ENCODE results near the gene MED16.

Gene MED16

GRCh38 chr19:868458-869244, 24.3 kb downstream of the MED16 start:
- TF ChIP-seq CTCF (IDR thresholded peaks at IDR 0.05; ENCODE audit: low read depth, low read length): no peak
- no peak for DNase-seq (ENCODE audit: low read depth)
- no peak overlapping the region for H3K4me3 ChIP-seq (ENCODE audit: low read depth, low read length)

- TF ChIP-seq MYC (IDR thresholded peaks at IDR 0.05; ENCODE audit: low read depth, low read length) (no peak), MAX (IDR thresholded peaks at IDR 0.05; ENCODE audit: low read depth, low read length) (no peak), CTCF (IDR thresholded peaks at IDR 0.05; ENCODE audit: low read depth, low read length) (no peak), POLR2A (IDR thresholded peaks at IDR 0.05; ENCODE audit: extremely low read depth, insufficient read length) (no peak)
- DNase-seq (ENCODE audit: low read depth): no peak
- H3K4me3 ChIP-seq (ENCODE audit: low read depth, low read length): no peak overlapping the region
These were observed 25.0 kb downstream of the MED16 start for GRCh38 chr19:867855-868457.

GRCh38 chr19:867301-867793, 25.6 kb downstream of the MED16 start:
- TF ChIP-seq POLR2A (IDR thresholded peaks at IDR 0.05; ENCODE audit: extremely low read depth, insufficient read length) (no peak), MAX (IDR thresholded peaks at IDR 0.05; ENCODE audit: low read depth, low read length) (no peak)
- DNase-seq (ENCODE audit: low read depth): no peak
- H3K4me3 ChIP-seq (ENCODE audit: low read depth, low read length): no peak overlapping the region

- TF ChIP-seq MYC (IDR thresholded peaks at IDR 0.05; ENCODE audit: low read depth, low read length): no peak
- no peak for TF ChIP-seq POLR2A (IDR thresholded peaks at IDR 0.05; ENCODE audit: extremely low read depth, insufficient read length)
- no peak for TF ChIP-seq CTCF (IDR thresholded peaks at IDR 0.05; ENCODE audit: low read depth, low read length)
- DNase-seq (ENCODE audit: low read depth): no peak
- H3K4me3 ChIP-seq (ENCODE audit: low read depth, low read length): no peak overlapping the region
These were observed 26.2 kb downstream of the MED16 start for GRCh38 chr19:866769-867300.

GRCh38 chr19:863315-863620, 29.7 kb downstream of the MED16 start:
- H3K4me3 ChIP-seq (ENCODE audit: low read depth, low read length): no peak overlapping the region
- DNase-seq (ENCODE audit: low read depth): no peak
- no peak for TF ChIP-seq CTCF (IDR thresholded peaks at IDR 0.05; ENCODE audit: low read depth, low read length)
- no peak for TF ChIP-seq POLR2A (IDR thresholded peaks at IDR 0.05; ENCODE audit: extremely low read depth, insufficient read length)
- TF ChIP-seq MAX (IDR thresholded peaks at IDR 0.05; ENCODE audit: low read depth, low read length): no peak
- no peak for TF ChIP-seq MYC (IDR thresholded peaks at IDR 0.05; ENCODE audit: low read depth, low read length)

- no peak for DNase-seq (ENCODE audit: low read depth)
- TF ChIP-seq CTCF (IDR thresholded peaks at IDR 0.05; ENCODE audit: low read depth, low read length): no peak
- no peak for TF ChIP-seq MYC (IDR thresholded peaks at IDR 0.05; ENCODE audit: low read depth, low read length)
- TF ChIP-seq MAX (IDR thresholded peaks at IDR 0.05; ENCODE audit: low read depth, low read length): no peak
- TF ChIP-seq POLR2A (IDR thresholded peaks at IDR 0.05; ENCODE audit: extremely low read depth, insufficient read length): no peak
- no peak overlapping the region for H3K4me3 ChIP-seq (ENCODE audit: low read depth, low read length)
These were observed 30.2 kb downstream of the MED16 start for GRCh38 chr19:862581-863314.

All from NB4 (cell line).